Superior temporal gyrus (tissue), 1 donor: ENCODE measurements around the gene RGS9.

Source experiments
- DNase-seq: peaks from one replicate; pipeline ENCODE4 v3.0.0-alpha.2; 2016; ENCODE audit errors: extremely low spot score

RGS9 gene

GRCh38 chr17:65259281-65259680 lies 122.1 kb downstream of the RGS9 start:
- no peak for DNase-seq

- no peak for DNase-seq
These were observed 122.7 kb downstream of the RGS9 start for GRCh38 chr17:65259696-65260485.

- no peak for DNase-seq
These were observed 123.5 kb downstream of the RGS9 start for GRCh38 chr17:65260626-65261025.

GRCh38 chr17:65261152-65261551 lies 124.0 kb downstream of the RGS9 start:
- DNase-seq: no peak

- DNase-seq: no peak
These were observed 124.8 kb downstream of the RGS9 start for GRCh38 chr17:65261682-65262636.

- DNase-seq: no peak
These were observed 128.1 kb downstream of the RGS9 start for GRCh38 chr17:65265276-65265675.

- no peak for DNase-seq
These were observed 131.7 kb downstream of the RGS9 start for GRCh38 chr17:65268832-65269231.

- no peak for DNase-seq
These were observed 133.5 kb downstream of the RGS9 start for GRCh38 chr17:65270499-65271253.

- DNase-seq: no peak
These were observed 134.1 kb downstream of the RGS9 start for GRCh38 chr17:65271296-65271695.
